ENCODE results near the gene NEK8.

GRCh38 chr17:28702026-28702751, 26.4 kb upstream of the NEK8 start:
- TF ChIP-seq CTCF (IDR thresholded peaks at IDR 0.05; ENCODE audit: insufficient read depth, low read depth, low read length) (no peak), EZH2 (IDR thresholded peaks at IDR 0.05; ENCODE audit: insufficient read depth, low read length) (no peak)
